Activated T-cell treated with anti-CD3 and anti-CD28 coated beads, Interleukin-2, amount 50 U/mL, for 4 hours (primary cell): ENCODE measurements around the gene FAM222A. TPM values are rescaled to one million over a fixed set of nuclear protein-coding genes. Genes with fewer than 3 reads are reported as not detected.
A peak's percentile ranks its signal among the peaks of the same experiment; 100 is the strongest.

ENCODE experiments used
- ATAC-seq, 2 donors: fragments of 200-7000 bp; cut with Tn5 transposase; one replicate each; pipeline ENCODE4 v1.10.0; 2021
- DNase-seq: peaks from one replicate; pipeline ENCODE4 v3.0.0-alpha.2; 2020
- H3K27me3 Mint-ChIP-seq: one replicate; pipeline ENCODE4 v1.8.0; 2021; ENCODE audit warnings: low read depth, mixed read lengths
- H3K36me3 Mint-ChIP-seq: one replicate; pipeline ENCODE4 v1.8.0; 2022; ENCODE audit warnings: mixed read lengths; ENCODE audit not compliant: insufficient read depth
- H3K4me1 Mint-ChIP-seq: one replicate; pipeline ENCODE4 v1.8.0; 2021; ENCODE audit warnings: low read depth, mixed read lengths
- H3K4me3 Mint-ChIP-seq: one replicate; pipeline ENCODE4 v1.8.0; 2021; ENCODE audit warnings: mild to moderate bottlenecking, moderate library complexity, mixed read lengths
- H3K9me3 Mint-ChIP-seq: one replicate; pipeline ENCODE4 v1.8.0; 2021; ENCODE audit warnings: mixed read lengths
- total RNA-seq, 3 donors: library from RNA; stranded (reverse); gene quantifications; one replicate each; pipeline ENCODE4 v1.2.1, GENCODE V29; 2021

The FAM222A gene
- total RNA-seq, 3 donors from 2014 or later: 4.2 to 6.7 (median 4.8) TPM

DNA sequence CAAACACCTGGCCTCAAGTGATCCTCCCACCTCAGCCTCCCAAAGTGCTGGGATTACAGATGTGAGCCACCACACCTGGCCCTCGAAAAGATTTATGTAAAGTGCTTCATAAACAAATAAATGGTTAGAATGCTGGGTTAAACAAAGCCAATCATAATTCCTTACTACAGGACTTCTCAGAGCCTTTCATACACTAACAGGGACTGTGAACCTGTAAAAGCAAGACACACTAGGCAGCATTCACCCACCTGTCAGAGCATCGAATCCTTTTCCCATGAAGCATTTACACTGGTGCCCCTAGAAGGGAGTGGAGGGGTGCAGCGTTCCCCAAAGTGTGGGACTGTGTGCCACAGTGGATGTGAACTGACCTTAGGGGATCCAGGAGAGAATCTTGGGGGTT lies 90.1 kb downstream of the FAM222A start:
- ATAC-seq (no peak), DNase-seq (no peak)
- no peaks in the 10 kb centered on the region for H3K27me3 Mint-ChIP-seq
- no peaks in the 10 kb centered on the region for H3K4me1 Mint-ChIP-seq
- H3K36me3 Mint-ChIP-seq: no peaks in the 10 kb centered on the region
- H3K4me3 Mint-ChIP-seq: no peak overlapping the region
- no peaks in the 10 kb centered on the region for H3K9me3 Mint-ChIP-seq

DNA sequence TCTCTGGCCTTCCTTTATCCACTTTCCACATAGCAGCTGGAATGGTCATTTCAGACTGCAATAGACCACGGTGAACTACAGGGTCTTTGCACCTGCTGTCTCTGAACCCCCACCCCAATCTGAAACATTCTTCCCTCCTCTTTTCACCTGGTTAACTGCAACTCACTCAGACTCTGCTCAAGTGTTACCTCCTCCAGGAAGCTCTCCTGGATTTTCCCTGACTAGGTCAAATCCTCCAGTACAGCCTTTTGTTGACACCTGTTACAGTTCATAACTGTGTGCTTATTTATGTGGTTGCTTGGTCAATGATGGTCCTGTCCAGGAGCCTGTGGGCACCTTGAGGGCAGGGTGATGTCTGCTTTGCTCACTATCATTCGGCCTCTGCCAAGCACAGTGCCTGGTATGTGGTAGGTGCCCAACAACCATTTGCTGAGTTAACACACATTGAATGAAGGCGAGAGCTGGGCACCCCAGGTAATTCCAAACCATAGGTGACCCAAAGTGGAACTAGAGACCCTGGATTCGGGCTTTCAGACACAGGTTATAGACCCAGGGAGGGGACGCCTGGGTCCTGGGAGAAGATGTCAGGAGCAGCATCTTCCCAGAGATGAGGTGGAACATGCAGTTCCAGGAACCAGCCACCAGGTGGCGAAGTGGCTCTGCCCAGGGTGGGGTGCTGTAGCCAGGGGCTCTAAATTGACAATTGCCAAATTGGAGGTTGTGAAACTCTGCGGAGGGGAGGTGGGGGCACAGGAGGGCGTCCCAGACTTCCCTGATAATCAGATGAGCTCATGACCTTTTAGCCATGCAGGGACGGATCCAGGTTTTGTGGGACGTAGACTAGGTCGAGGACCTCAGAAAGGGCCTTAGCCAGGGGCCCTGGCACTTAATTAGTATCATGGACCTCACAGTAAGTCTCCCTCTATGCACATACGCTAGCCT lies 91.5 kb downstream of the FAM222A start:
- Mint-ChIP-seq H3K36me3 (no peaks in the 10 kb centered on the region), H3K4me1 (no peaks in the 10 kb centered on the region), H3K4me3 (no peak overlapping the region), H3K9me3 (no peaks in the 10 kb centered on the region), H3K27me3 (no peaks in the 10 kb centered on the region)
- DNase-seq: peak; percentile 69
- ATAC-seq: peak; percentile 82

DNA sequence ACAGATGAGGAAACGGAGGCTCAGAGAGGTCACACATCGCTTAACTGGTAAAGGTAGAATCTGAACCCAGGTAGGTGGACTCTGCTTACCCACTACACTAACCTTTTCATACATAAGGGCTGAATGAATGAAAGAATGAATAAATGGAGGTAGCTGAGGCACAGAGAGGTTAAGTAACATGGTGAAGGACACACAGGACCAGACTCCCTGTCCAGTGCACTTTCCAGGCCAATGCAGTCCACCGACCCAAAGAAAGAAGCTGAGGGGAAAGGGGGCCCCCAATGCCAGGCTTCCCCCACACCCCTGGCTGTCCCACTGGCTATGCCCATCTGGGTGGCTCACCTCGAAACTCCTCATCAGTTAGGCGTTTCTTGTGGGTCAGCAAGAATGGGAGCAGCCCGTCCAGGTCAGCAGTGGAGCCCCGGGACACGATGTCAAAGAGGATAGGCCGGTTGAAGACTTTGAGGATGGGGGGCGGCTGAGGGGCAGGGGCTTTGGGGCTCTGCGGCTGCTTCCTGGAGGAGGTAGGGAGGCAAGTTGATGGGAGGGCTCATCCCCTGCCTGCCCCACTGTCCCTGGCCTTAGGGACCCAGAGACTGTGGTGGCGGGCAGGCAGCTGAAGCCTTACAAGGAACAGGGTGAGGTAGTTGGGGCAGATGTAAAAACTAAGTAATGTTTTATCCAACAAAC lies 94.5 kb downstream of the FAM222A start:
- Mint-ChIP-seq H3K9me3 (no peaks in the 10 kb centered on the region), H3K36me3 (no peaks in the 10 kb centered on the region), H3K4me3 (no peak overlapping the region), H3K27me3 (peaks cover 3% of the 10 kb centered on the region), H3K4me1 (no peaks in the 10 kb centered on the region)
- DNase-seq (no peak), ATAC-seq (no peak)

DNA sequence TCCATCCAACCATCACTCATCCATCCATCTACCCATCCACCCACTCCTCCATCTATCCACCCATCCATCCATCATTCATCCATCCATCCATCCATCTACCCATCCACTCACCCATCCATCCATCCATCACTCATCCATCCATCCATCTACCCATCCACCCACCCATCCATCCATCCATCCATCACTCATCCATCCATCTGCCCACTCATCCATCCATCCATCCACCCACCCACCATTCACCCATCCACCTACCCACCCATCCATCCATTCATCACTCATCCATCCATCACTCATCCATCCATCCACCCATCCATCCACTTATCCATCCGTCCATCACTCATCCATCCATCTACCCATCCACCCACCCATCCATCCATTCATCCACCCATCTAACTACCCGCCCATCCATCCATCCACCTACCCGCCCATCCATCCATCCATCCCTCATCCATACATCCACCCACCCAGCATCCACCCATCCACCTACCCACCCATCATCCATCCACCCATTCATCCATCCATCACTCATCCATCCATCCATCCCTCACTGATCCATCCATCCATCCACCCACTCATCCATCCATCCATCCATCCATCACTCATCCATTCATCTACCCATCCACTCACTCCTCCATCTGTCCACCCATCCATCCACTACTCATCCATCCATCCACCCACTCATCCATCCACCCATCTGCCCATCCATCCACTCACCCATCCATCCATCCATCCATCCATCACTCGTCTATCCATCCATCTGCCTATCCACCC lies 95.4 kb downstream of the FAM222A start:
- no peak for ATAC-seq

DNA sequence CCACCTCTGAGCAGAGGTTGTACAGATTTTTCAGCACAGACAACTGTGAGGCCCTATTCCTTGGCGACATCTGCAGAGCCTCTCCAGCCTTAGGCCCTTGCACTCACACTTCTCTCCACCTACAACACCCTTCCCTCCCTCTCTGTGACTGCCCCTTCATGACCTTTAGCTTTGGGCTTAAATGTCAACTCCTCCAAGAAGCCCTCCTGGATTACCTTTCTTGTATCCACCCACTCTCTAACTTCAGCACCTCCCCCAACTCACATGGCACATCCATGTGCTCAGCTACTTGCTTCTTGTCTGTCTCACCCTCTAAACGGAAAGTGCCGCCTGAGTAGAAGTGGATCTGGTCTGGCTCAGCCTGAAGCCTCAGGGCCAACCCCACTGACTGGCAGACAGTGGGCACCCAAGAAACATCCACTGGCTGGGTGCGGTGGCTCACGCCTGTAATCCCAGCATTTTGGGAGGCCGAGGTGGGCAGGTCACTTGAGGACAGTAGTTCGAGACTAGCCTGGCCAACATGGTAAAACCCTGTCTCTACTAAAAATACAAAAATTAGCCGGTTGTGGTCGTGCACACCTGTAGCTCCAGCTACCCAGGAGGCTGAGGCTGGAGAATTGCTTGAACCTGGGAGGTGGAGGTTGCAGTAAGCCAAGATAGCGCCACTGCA lies 97.5 kb downstream of the FAM222A start:
- no peak for ATAC-seq
- no peak overlapping the region for H3K4me3 Mint-ChIP-seq
- no peaks in the 10 kb centered on the region for H3K36me3 Mint-ChIP-seq

More for the DNA sequence above, 95.4 kb downstream of the FAM222A start:
- Mint-ChIP-seq H3K36me3 (no peaks in the 10 kb centered on the region), H3K4me3 (no peak overlapping the region), H3K27me3 (peaks cover 3% of the 10 kb centered on the region), H3K4me1 (no peaks in the 10 kb centered on the region), H3K9me3 (no peaks in the 10 kb centered on the region)
- DNase-seq: no peak

DNA sequence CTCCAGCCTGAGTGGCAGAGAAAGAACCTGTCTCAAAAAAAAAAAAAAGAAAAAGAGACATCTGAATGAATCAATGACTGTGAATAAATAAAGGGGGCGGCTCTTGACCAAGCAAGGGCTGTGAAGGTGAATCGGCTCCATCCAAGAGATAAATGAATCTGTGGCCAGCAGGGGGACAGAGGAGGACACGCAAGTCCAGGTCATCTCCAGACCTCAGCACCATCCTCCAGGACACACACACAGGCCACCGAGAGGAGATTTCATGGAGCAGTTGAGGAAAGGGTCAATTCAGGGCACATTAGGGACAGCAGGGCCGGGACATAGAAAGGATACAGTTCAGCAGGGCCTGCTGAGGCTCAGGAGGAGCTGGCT lies 98.0 kb downstream of the FAM222A start:
- peaks cover 3% of the 10 kb centered on the region for H3K27me3 Mint-ChIP-seq
- H3K36me3 Mint-ChIP-seq: no peaks in the 10 kb centered on the region
- H3K9me3 Mint-ChIP-seq: no peaks in the 10 kb centered on the region
- no peaks in the 10 kb centered on the region for H3K4me1 Mint-ChIP-seq
- DNase-seq (no peak), ATAC-seq (no peak)
- no peak overlapping the region for H3K4me3 Mint-ChIP-seq

More for the DNA sequence above, 97.5 kb downstream of the FAM222A start:
- peaks cover 3% of the 10 kb centered on the region for H3K27me3 Mint-ChIP-seq
- H3K9me3 Mint-ChIP-seq: no peaks in the 10 kb centered on the region
- no peak for DNase-seq
- no peaks in the 10 kb centered on the region for H3K4me1 Mint-ChIP-seq

DNA sequence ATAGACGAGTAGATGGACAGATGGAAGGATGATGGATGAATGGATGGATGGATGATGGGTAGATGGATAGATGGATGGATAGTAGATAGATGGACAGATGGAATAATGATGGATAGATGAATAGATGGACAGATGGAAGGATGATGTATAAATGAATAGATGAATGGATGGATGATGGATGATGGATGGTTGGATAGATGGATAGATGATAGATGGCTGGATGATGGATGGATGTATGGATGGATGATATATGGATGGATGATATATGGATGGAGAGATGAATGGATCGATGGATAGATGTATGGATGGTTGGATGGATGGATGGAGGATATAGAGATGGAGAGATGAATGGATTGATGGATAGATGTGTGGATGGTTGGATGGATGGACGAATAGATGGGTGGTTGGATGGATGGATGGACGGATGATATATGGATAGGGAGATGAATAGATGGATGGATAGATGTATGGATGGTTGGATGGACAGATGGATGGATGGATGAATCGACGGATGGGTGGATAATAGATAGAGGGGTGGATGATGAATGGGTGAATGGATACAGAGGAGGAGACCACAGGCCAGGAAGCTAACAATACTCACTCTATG lies 100.3 kb downstream of the FAM222A start:
- ATAC-seq (no peak), DNase-seq (no peak)
- H3K9me3 Mint-ChIP-seq: no peaks in the 10 kb centered on the region
- H3K4me1 Mint-ChIP-seq: no peaks in the 10 kb centered on the region
- H3K27me3 Mint-ChIP-seq: peaks cover 6% of the 10 kb centered on the region
- H3K36me3 Mint-ChIP-seq: no peaks in the 10 kb centered on the region
- H3K4me3 Mint-ChIP-seq: no peak overlapping the region

DNA sequence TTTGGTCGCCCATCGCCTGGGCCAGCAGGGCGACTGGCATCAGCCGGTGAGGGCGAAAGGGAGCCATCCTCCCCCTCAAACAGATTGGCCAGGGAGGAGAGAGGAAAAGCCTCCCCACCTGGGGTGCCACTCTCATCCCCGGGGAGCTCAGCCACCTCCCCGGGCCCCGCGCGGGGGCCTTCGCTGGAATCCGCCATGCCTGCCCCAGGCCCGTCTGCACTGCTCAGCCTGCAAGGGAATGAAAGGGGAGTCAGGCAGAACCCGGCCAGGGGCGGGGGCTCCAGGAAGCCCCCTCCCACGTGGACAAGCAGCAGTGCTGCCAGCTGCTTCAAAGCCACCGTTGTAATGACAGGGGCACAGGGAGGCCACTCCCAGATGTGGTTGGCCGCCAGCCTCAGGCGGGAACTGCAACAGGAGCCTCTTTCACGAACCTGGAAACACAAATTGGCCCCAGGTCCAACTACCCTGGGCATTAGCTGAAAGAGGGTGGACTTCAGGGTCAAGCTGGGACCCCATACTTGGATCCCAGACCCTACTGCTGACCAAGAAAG lies 101.0 kb downstream of the FAM222A start:
- H3K36me3 Mint-ChIP-seq: no peaks in the 10 kb centered on the region
- peaks cover 6% of the 10 kb centered on the region for H3K27me3 Mint-ChIP-seq
- no peak overlapping the region for H3K4me3 Mint-ChIP-seq
- DNase-seq: no peak
- ATAC-seq: no peak
- H3K4me1 Mint-ChIP-seq: no peaks in the 10 kb centered on the region
- no peaks in the 10 kb centered on the region for H3K9me3 Mint-ChIP-seq

GRCh38 chr12:109815225-109815624 lies 101.6 kb downstream of the FAM222A start:
- Mint-ChIP-seq H3K27me3 (peaks cover 6% of the 10 kb centered on the region), H3K4me1 (no peaks in the 10 kb centered on the region), H3K36me3 (no peaks in the 10 kb centered on the region), H3K4me3 (no peak overlapping the region), H3K9me3 (no peaks in the 10 kb centered on the region)
- DNase-seq: no peak
- no peak for ATAC-seq

- ATAC-seq: no peak
- no peaks in the 10 kb centered on the region for H3K36me3 Mint-ChIP-seq
- H3K9me3 Mint-ChIP-seq: no peaks in the 10 kb centered on the region
- peaks cover 6% of the 10 kb centered on the region for H3K27me3 Mint-ChIP-seq
- DNase-seq: no peak
- no peak overlapping the region for H3K4me3 Mint-ChIP-seq
- no peaks in the 10 kb centered on the region for H3K4me1 Mint-ChIP-seq
Observed at GRCh38 chr12:109815757-109816617, 102.4 kb downstream of the FAM222A start.

- Mint-ChIP-seq H3K27me3 (peaks cover 3% of the 10 kb centered on the region), H3K9me3 (no peaks in the 10 kb centered on the region), H3K36me3 (no peaks in the 10 kb centered on the region), H3K4me3 (no peak overlapping the region), H3K4me1 (no peaks in the 10 kb centered on the region)
- ATAC-seq: no peak
- no peak for DNase-seq
Observed at GRCh38 chr12:109816870-109817269, 103.2 kb downstream of the FAM222A start.

GRCh38 chr12:109817627-109818231 lies 104.1 kb downstream of the FAM222A start:
- no peak for DNase-seq
- Mint-ChIP-seq H3K9me3 (no peaks in the 10 kb centered on the region), H3K4me3 (no peak overlapping the region), H3K4me1 (no peaks in the 10 kb centered on the region), H3K27me3 (peaks cover 3% of the 10 kb centered on the region), H3K36me3 (no peaks in the 10 kb centered on the region)
- ATAC-seq: no peak
